ENCODE data around the gene QSOX1.

QSOX1 gene

DNA sequence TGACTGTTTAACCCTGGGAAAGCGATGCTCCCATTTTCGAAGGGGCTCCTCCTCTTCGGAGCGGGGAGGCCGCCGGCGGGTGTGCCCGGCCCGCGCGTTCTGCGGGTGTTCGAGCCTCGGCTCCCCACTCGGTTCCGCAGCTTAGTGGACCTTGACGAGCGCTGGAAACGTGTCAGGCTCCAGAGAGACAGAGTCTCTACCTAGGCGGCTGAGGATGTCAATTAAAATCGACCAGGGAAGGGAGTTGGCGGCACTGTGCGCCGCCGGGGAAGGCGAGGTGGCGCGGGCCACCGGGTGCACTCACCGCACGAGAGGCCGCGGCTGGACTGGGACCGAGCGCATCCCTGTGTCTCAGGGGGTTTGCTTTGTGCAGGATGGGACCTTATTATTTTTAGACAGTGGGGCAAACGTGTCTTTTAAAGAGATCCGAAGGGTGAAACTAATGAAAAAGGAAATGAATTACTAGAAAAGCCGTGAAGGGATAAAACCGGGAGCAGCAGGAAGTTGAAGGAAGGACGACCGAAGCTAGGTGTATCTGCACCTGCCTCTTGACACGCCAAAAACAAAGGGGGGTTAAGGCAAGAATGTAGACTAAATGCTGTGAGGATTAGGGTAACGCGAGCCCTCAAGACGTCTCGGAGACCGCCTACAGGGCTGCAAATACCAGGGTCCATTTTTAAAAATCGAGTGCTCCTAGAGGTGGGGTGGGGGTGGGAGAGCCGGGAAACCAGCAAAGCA lies 81.0 kb downstream of the QSOX1 start:
- no peak for DNase-seq

DNA sequence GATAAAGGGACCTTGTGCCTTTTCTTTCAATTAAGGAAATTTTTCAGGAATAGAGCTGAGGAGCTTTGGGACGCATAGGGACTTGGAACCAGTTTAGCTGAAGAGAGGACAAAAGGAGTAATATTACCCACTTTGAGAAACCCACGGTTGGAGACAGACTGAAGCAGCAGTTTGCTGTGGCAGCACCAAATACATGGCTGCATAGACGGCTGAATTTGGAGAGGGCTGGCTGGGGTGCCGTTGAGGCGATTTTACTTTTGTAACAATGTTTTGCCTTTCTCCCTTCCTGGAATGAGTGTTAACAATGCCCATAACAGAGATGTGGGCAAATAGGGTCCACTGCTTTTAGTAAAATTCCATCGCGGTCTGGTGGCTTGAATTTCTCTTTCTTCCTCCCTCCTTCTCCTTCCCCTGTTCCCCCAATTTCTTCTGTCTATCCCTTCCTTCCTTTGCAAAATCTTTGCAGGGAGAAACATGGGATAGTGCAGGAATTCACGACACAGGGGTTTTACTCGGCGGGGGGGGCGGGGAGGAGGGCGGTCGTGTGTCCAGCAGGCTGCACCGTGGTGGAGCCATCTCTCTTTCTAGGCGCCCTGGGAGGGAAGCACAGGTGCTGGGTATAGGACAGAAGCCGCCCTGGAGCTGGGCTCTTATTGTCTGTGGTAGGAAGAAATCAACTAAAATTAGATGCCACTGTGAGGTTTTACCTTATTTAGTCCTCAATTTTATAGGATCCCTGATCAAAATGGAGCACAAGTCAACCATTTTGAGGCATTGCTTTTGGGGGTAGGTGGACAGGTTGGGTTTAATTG lies 82.2 kb downstream of the QSOX1 start:
- no peak for DNase-seq

DNA sequence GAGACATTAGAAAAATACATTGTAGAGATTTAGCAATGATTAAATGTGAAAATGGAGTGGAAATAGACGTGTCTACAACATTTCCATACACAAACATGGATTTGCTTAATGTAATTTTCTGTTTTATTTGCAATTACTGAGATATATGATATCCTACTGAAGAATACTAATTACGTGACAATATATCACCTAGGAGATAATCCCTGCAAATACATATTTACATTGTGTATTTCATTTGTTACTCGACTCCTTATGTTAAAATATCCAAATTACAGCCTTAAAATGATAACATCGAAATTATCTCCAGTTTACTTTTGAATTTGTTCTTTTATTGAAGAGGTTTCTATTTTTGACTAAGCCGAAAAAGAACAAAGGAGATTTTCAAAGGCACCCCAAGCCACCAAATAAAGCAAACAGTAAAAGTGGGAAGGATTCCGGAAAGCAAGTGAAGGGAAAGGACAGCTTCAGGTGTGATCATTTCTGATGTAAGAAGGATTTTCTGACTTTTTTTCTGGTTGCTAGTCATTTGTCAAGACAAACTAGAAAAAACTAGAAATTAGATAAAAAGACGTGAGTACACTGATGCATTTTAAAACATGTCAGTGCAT lies 83.3 kb downstream of the QSOX1 start:
- DNase-seq = no peak

DNA sequence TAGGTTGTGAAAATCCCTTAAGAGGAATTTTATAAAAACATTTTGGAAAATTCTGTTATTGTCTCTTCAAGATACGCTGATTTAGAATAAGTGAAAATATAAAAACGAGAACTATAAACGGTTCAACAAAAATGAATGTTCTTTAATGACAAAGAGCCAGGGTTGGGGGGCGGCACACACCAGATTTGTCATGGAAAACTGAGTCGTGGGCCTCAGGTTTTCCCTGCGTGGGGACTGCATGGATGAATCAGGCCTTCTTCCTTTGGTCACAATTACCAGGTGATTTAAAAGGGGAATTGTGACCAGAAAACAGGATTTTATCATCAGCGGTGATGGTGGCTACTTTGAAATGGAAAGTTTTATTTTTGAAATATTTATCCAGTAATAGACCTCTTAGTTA lies 84.0 kb downstream of the QSOX1 start:
- DNase-seq = no peak

DNA sequence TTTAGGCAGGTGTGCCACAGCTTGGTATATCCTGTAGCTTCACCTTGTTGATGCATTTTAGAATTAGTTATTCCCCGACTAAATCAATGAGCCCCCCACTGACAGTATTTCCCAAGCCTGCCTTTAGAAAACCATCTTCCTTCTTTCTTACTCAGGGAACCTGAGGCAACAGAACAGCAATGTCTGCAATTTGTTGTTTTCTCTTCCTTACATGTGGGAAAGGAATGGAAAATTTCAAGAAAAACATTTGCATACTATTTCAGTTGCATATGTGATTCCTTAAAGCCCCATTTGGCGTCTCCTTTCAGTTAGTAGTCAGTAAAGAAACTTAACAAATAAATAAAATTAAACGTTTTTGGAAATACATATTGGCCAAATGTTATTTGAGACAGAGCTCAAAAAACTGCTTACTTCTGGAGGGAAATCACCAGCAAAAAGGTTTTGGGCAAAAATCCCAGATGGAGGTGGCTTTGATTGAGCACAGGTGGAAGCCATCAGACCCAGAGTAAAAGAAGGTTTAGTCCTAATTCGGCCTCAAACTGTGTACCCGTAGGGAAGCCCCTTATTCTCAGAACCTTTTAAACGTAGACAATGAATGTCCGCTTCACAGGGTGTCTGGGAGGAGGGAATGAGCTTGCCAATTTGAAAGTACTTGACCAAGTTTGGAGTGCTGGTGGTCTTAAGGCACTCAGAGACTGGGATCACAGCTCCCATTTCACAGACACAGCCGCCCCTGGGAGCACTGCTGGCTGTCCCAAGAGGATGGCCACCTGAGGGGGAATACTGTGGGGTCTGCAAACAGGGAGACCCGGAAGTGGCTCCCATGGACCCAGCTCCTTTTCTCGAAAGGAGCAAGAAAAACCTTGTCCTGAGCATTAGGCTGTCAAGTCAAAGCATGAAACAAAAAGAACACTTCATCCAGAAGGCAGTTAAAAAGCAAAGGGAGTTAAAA lies 84.8 kb downstream of the QSOX1 start:
- no peak for DNase-seq

DNA sequence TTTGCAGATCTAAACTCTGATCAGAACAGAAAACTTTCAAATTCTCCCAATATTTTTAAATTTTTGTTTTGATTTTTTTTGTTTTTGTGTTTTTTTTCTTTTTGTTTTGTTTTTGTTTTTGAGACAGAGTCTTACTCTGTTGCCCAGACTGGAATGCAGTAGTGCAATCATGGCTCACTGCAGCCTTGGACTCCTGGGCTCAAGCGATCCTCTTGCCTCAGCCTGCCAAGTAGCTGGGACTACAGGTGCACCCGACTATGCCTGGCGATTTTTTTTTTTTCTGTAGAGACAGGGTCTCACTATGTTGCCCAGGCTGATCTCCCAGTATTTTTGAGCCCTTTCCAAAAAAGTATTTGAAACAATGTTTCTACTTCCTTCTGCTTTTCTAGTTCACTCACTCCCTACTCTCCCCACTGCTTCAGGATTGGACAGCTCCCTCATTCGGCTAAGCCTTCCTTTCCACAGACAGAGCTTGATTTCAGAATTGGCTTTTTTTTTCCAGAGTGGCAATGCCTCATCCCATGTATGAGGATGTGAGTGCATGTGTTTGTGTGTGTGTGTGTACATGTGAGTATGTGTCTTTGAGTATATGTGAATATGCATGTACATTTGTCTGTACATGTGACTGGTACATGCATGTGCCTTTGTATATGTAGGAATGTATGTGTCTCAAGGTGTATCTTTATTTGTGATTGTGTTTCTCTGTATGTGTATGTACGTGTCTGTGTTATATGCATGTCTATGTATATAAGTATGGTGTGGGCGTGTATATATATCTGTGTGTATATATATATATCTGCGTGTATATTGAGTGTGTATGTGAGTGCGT lies 87.3 kb downstream of the QSOX1 start:
- DNase-seq = no peak

DNA sequence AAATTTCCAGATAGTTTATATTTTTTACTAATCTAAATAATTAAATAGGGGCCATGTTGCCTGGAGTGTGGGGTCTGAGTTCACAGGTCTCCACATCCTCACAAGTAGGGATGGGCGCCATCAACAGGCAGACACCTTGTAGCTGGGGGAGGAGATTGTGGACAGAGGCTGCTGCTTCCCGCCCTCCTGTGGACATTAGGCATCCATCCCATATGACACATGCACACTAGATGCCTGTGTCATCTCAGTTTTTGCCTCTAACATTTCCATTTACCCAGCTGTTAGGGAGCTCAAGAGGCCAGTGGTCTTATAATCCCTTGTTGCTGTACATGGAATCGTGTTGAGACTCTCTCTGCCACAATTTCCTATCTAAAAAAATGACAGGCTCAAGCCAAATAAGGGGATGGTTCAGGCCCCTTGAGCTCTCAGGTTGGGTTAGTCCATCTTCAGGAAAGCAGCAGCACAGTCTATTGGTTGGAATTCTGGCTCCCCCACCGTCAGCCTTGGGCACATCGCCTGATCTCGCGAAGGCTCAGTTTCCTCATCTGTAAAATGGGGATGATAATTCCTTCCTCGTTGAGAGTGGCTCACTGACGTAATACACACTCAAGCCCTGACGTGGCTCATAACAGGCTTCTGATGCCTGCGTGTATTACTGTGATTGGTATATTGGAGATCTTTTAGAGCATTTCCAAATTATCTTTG lies 89.0 kb downstream of the QSOX1 start:
- no peak for DNase-seq

DNA sequence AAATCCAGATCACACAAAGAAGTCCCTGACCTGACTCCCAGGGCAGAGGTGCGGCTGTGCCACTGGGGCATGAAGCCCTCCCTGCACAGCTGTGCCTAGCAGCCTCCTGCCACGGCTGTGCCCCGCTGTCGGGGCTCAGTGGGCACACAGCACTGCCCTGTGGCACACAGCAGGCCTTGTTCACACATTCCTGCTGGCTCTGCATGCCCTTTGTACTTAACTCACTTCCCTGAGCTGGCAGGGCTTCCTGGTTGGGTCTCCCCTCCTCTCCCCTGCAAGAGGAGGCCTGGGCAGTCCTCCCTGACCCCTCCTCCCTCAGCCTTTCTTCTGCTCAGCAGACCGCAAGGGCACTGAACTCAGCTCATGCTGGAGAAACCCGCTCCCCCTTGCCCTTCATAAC lies 90.2 kb downstream of the QSOX1 start:
- DNase-seq = no peak

DNA sequence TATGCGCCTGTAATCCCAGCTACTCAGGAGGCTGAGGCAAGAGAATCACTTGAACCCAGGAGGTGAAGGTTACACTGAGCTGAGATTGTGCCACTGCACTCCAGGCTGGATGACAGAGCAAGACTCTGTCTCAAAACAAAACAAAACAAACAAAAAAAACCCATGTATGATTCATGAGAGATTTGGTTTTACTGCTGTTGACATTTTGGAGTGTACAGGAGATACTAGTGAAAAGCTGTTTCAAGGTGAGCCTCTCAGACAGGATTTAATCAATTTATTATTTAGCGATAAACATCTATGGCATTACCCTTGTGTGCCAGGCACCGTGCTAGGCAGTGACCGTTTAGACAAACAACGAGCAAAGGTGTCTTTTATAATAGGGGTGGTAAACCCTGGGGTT lies 91.9 kb downstream of the QSOX1 start:
- no peak for DNase-seq

DNA sequence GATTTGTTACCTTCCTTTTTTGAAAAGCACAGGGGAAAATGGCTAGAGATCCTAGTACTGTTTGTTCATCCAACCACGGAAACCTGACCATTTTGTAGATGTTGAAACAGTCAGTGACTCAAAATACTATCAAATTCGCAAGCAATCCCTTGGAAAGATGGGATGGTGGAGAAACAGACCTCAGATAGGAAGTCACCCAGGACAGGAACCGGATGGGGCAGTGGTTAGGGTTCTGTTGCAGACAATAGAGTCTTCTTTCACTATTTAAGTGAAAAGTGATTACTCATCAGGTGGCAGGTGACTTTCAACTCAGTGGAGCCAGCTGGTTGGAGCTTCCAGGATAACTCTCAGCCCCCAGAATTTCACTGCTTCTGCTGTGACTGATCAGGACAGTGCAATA lies 92.4 kb downstream of the QSOX1 start:
- DNase-seq = no peak

DNA sequence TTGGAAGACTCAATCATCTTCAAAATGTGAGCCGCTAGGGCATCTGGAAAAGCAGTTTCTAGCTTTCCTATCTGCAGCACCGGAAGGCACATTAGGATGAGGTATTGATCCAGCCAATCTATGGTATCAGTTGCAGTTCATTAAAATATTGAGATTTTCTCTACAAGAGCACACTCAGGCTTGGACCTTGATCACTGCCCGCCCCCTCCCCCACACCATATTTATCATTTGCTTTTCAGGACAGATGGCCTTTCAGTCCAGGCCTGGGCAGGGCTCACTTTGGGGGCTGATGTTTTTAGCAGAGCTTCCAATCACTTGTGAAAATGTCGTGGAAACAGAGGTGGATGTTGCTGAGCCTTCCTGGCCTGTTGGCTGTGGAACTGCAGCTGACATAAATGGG lies 92.9 kb downstream of the QSOX1 start:
- DNase-seq = no peak

DNA sequence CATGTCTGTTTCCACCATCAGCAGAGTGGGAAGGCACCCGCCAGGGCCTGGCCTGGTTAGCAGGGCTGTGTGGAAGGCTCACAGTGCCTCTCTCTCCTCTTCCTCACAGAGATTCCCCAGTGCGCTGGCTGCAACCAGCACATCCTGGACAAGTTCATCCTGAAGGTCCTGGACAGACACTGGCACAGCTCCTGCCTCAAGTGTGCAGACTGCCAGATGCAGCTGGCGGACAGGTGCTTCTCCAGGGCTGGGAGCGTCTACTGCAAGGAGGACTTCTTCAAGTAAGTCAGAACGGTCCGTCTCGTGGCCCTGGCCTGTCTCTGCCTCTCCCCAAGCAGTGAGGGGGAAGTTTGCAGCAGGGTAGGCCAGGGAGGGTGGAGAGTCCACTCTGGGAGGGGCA lies 93.5 kb downstream of the QSOX1 start:
- DNase-seq = no peak

DNA sequence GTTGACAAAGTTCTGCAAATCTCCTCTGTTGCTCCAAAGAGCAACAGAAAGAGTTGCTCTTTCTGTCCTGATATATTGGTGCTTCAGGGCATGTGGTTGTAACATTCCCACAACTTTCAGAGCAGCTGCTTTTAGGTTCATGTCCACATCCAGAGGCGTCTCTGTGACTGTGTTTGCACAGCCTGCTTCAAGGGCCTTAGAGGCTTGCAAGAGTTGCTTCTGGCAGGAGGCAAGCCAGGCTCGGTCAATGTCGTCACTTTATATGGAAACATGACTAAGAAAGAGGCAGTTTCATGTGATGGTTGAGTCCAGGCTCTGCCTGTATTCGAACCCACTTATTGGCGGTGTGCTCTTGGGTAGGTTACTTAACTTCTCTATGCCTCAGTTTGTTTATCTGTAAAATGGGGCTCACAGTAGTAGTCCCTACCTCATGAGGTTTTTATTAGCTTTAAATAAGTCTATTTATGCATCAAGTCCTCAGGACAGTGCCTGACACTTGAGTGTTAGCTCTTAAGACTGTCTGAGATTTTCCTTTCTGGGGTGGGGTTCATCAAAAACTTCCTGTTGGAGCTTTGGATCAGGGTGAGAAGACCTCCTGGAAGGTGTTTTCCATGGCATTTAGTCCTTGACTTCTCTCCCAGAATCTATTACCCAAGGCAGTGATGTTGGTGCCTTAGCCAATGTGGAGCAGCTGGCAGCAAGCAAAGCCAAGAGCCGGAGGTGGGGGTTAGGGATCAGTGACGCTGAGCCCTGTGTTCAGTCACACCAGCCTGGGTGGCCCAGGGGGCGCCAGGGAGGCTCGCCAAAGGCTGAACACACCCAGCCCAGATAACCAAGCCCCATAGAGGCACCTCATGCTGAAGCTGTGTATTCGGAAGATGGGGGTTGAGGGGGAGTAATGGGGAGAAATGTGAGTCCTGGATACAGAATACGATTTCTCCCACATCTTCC lies 94.3 kb downstream of the QSOX1 start:
- no peak for DNase-seq

DNA sequence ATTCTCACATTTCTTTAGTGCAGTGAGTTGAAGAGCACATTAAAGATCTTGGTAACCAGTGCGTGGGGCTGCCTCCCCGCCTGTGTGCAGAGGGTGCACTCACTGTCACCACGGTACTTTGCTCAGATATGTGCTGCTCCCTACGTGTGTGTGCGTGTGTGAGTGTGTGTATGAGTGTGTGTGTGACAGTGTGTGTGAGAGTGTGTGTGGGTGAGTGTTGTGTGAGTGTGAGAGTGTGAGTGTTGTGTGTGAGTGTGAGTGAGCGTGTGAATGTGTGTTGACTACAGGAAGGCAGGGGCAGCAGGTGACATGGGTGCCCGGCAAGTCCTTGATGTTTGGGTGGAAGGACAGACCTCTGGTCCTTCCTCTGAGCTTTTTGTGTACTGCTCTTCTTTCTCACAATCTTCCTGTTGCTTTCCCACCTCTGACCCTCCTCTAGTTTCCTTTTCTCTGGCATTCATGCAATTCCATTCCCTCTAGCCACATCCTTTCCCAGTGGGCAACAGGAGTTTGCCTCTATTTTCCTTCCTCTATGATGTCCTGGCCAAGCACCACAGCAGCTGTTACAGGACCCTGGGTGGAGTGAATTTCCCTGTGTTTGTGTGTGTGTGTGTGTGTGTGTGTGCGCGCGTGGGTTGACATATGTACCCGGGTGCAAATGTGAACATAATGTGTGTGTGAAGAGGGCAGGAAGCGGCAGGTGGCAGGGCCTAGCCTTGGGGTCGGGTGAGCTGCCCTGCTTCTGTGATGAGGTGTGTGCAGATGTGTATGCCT lies 95.2 kb downstream of the QSOX1 start:
- no peak for DNase-seq

DNA sequence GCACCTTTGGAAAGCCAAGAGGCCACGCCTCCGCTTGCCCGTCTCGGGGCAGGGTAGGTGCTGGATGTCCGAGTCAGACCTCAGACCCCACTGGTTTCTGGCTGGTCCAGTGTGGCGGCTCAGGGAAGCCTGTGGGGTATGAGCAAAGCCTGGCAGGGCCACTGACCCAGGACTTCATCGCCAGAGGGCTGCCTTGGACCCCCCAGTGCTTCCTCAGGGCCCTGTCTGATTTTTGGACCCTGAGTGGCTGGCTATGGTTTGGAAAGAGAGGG lies 95.8 kb downstream of the QSOX1 start:
- no peak for DNase-seq

DNA sequence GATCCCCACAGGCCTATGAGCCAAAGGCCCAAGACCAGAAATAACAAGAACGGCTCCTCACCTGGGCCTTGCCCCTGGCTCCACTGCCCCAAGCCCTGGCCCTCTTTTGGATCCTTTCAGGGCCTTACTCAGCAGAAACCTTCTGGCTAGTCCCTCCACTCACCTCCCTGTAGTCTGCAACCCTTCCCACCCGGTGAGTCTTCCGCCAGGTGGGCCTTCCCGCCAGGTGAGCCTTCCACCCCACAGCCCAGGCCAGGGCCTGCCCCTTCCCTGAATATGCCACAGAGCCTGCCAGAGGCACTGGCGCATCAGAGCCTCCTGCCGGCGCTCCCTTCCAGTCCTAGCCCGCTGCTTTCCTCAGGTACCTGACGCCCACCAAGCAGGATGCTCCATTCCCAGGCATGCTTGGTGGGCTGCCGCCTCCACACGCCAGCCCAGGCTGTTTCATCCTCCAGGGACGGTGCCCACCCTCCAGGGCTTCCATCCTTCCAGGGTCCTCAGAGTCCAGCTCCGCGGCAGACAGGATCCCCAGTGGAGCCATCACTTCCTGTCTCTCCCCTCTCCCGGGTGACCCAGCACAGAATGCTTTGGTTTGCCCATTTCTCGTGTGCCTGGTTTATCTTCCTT lies 96.3 kb downstream of the QSOX1 start:
- DNase-seq = no peak

DNA sequence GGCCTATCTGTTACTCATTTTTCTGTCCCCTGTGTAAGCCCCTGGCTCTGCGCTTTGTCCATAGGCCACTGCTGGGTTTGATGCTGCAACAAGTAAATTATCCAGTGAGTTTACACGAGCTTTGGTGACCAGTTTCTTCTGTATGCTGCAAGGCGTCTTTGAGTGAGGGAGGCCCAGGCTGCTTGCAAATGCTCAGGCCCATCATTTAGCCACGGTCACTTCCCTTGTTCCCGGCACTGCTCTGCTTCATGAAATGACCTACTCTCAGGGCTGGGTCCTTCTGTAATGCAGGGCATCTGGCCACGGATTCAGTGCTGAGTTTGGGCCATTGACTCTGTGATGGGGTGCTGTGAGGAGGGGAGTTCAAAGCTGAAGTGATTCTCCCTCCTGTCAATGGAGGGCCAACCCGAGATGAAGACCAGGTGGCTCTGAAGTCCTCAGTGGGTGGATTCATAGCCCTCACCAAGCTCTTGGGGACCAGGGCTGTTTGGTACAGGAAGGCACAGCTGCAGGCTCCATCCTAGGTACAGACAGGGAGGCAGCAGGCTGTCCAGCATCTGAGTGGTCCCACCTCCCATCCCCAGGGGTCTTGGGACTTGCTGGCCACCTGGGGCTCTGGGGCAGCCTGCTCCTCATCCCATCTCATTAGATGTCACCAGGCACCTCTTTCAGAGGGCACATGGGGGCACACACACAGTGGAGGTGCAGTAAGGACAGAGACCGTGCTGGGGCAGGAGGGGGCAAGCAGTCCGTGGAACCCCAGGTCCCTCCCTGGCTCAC lies 97.0 kb downstream of the QSOX1 start:
- no peak for DNase-seq
